ENCODE data around the gene CLASRP. TPM values are rescaled to one million over a fixed set of nuclear protein-coding genes. Genes with fewer than 3 reads are reported as not detected.
A peak's percentile ranks its signal among the peaks of the same experiment; 100 is the strongest.

The CLASRP gene
- polyA plus RNA-seq, 2 donors, result 42.6 to 132 TPM

GRCh38 chr19:45057444-45057843 is 18.6 kb downstream of the CLASRP start:
- no peaks in the 10 kb centered on the region for H3K27me3 ChIP-seq (ENCODE audit: control insufficient read depth in 1 of 2, insufficient read depth in 2 of 2, low read length in 2 of 2)
- no peak overlapping the region for H3K27ac ChIP-seq (ENCODE audit: low read depth in 2 of 2, low read length in 1 of 2)
- peaks cover 31 to 81% of the 10 kb centered on the region in 2 donors for H3K36me3 ChIP-seq (ENCODE audit: control insufficient read depth in 2 of 2, insufficient read depth in 2 of 2, low read length in 1 of 2)
- peaks cover 1 to 3% of the 10 kb centered on the region in 2 donors for H3K4me1 ChIP-seq (ENCODE audit: control insufficient read depth in 2 of 2, insufficient read depth in 2 of 2, low read length in 1 of 2)
- no peak overlapping the region for H3K4me3 ChIP-seq (ENCODE audit: low read depth in 1 of 2, low read length in 2 of 2)
- 84 to 87% methylated on average over 8 to 9 of the region's 9 CpGs for WGBS, 2 donors
- no peaks in the 10 kb centered on the region for H3K9me3 ChIP-seq (ENCODE audit: control insufficient read depth in 2 of 2, insufficient read depth in 1 of 2, low read depth in 1 of 2, low read length in 1 of 2)

GRCh38 chr19:45058622-45059159 is 19.8 kb downstream of the CLASRP start:
- 86 to 87% methylated on average over 14 of the region's 14 CpGs for WGBS, 2 donors
- H3K4me3 ChIP-seq (ENCODE audit: low read depth in 1 of 2, low read length in 2 of 2), result no peak overlapping the region
- no peaks in the 10 kb centered on the region for H3K27me3 ChIP-seq (ENCODE audit: control insufficient read depth in 1 of 2, insufficient read depth in 2 of 2, low read length in 2 of 2)
- no peaks in the 10 kb centered on the region for H3K9me3 ChIP-seq (ENCODE audit: control insufficient read depth in 2 of 2, insufficient read depth in 1 of 2, low read depth in 1 of 2, low read length in 1 of 2)
- peaks cover 25 to 77% of the 10 kb centered on the region in 2 donors for H3K36me3 ChIP-seq (ENCODE audit: control insufficient read depth in 2 of 2, insufficient read depth in 2 of 2, low read length in 1 of 2)
- no peak overlapping the region for H3K27ac ChIP-seq (ENCODE audit: low read depth in 2 of 2, low read length in 1 of 2)
- peaks cover 0 to 2% of the 10 kb centered on the region in 2 donors for H3K4me1 ChIP-seq (ENCODE audit: control insufficient read depth in 2 of 2, insufficient read depth in 2 of 2, low read length in 1 of 2)

- Histone ChIP-seq H3K36me3 (ENCODE audit: control insufficient read depth in 2 of 2, insufficient read depth in 2 of 2, low read length in 1 of 2) (peaks cover 20 to 80% of the 10 kb centered on the region in 2 donors), H3K27me3 (ENCODE audit: control insufficient read depth in 1 of 2, insufficient read depth in 2 of 2, low read length in 2 of 2) (no peaks in the 10 kb centered on the region), H3K27ac (ENCODE audit: low read depth in 2 of 2, low read length in 1 of 2) (no peak overlapping the region), H3K4me1 (ENCODE audit: control insufficient read depth in 2 of 2, insufficient read depth in 2 of 2, low read length in 1 of 2) (peaks cover 0 to 2% of the 10 kb centered on the region in 2 donors), H3K4me3 (ENCODE audit: low read depth in 1 of 2, low read length in 2 of 2) (no peak overlapping the region), H3K9me3 (ENCODE audit: control insufficient read depth in 2 of 2, insufficient read depth in 1 of 2, low read depth in 1 of 2, low read length in 1 of 2) (no peaks in the 10 kb centered on the region)
- 50 to 54% methylated on average over 16 of the region's 16 CpGs for WGBS, 2 donors
These were observed 20.6 kb downstream of the CLASRP start for GRCh38 chr19:45059258-45059965.

GRCh38 chr19:45061965-45062364 is 23.1 kb downstream of the CLASRP start:
- WGBS, 2 donors, result 94 to 96% methylated on average over 4 of the region's 4 CpGs
- H3K27me3 ChIP-seq (ENCODE audit: control insufficient read depth in 1 of 2, insufficient read depth in 2 of 2, low read length in 2 of 2), result no peaks in the 10 kb centered on the region
- no peak overlapping the region for H3K27ac ChIP-seq (ENCODE audit: low read depth in 2 of 2, low read length in 1 of 2)
- H3K4me1 ChIP-seq (ENCODE audit: control insufficient read depth in 2 of 2, insufficient read depth in 2 of 2, low read length in 1 of 2), result peaks cover 0 to 2% of the 10 kb centered on the region in 2 donors
- no peak overlapping the region for H3K4me3 ChIP-seq (ENCODE audit: low read depth in 1 of 2, low read length in 2 of 2)
- peaks cover 20 to 73% of the 10 kb centered on the region in 2 donors for H3K36me3 ChIP-seq (ENCODE audit: control insufficient read depth in 2 of 2, insufficient read depth in 2 of 2, low read length in 1 of 2)
- no peaks in the 10 kb centered on the region for H3K9me3 ChIP-seq (ENCODE audit: control insufficient read depth in 2 of 2, insufficient read depth in 1 of 2, low read depth in 1 of 2, low read length in 1 of 2)

GRCh38 chr19:45063851-45064801 is 25.3 kb downstream of the CLASRP start:
- 95 to 96% methylated on average over 85 of the region's 85 CpGs for WGBS, 2 donors
- H3K27ac ChIP-seq (ENCODE audit: low read depth in 2 of 2, low read length in 1 of 2), result no peak overlapping the region
- peaks cover 0 to 8% of the 10 kb centered on the region in 2 donors for H3K4me1 ChIP-seq (ENCODE audit: control insufficient read depth in 2 of 2, insufficient read depth in 2 of 2, low read length in 1 of 2)
- H3K4me3 ChIP-seq (ENCODE audit: low read depth in 1 of 2, low read length in 2 of 2), result no peak overlapping the region
- H3K27me3 ChIP-seq (ENCODE audit: control insufficient read depth in 1 of 2, insufficient read depth in 2 of 2, low read length in 2 of 2), result no peaks in the 10 kb centered on the region
- H3K36me3 ChIP-seq (ENCODE audit: control insufficient read depth in 2 of 2, insufficient read depth in 2 of 2, low read length in 1 of 2), result peaks cover 18 to 68% of the 10 kb centered on the region in 2 donors
- H3K9me3 ChIP-seq (ENCODE audit: control insufficient read depth in 2 of 2, insufficient read depth in 1 of 2, low read depth in 1 of 2, low read length in 1 of 2), result no peaks in the 10 kb centered on the region

GRCh38 chr19:45066921-45067661 is 28.2 kb downstream of the CLASRP start:
- no peaks in the 10 kb centered on the region for H3K27me3 ChIP-seq (ENCODE audit: control insufficient read depth in 1 of 2, insufficient read depth in 2 of 2, low read length in 2 of 2)
- no peaks in the 10 kb centered on the region for H3K9me3 ChIP-seq (ENCODE audit: control insufficient read depth in 2 of 2, insufficient read depth in 1 of 2, low read depth in 1 of 2, low read length in 1 of 2)
- 89 to 91% methylated on average over 38 of the region's 38 CpGs for WGBS, 2 donors
- no peak overlapping the region for H3K27ac ChIP-seq (ENCODE audit: low read depth in 2 of 2, low read length in 1 of 2)
- H3K4me3 ChIP-seq (ENCODE audit: low read depth in 1 of 2, low read length in 2 of 2), result no peak overlapping the region
- H3K4me1 ChIP-seq (ENCODE audit: control insufficient read depth in 2 of 2, insufficient read depth in 2 of 2, low read length in 1 of 2), result peaks cover 0 to 31% of the 10 kb centered on the region in 2 donors
- peaks cover 4 to 68% of the 10 kb centered on the region in 2 donors for H3K36me3 ChIP-seq (ENCODE audit: control insufficient read depth in 2 of 2, insufficient read depth in 2 of 2, low read length in 1 of 2)

- H3K27ac ChIP-seq (ENCODE audit: low read depth in 2 of 2, low read length in 1 of 2), result no peak overlapping the region
- H3K36me3 ChIP-seq (ENCODE audit: control insufficient read depth in 2 of 2, insufficient read depth in 2 of 2, low read length in 1 of 2), result peaks cover 4 to 67% of the 10 kb centered on the region in 2 donors
- peaks cover 0 to 35% of the 10 kb centered on the region in 2 donors for H3K4me1 ChIP-seq (ENCODE audit: control insufficient read depth in 2 of 2, insufficient read depth in 2 of 2, low read length in 1 of 2)
These were observed 29.2 kb downstream of the CLASRP start for GRCh38 chr19:45068041-45068440.

GRCh38 chr19:45069056-45069455 is 30.2 kb downstream of the CLASRP start:
- WGBS, 2 donors, result 53 to 54% methylated on average over 13 of the region's 13 CpGs
- Histone ChIP-seq H3K4me3 (ENCODE audit: low read depth in 1 of 2, low read length in 2 of 2) (no peak overlapping the region), H3K4me1 (ENCODE audit: control insufficient read depth in 2 of 2, insufficient read depth in 2 of 2, low read length in 1 of 2) (peaks cover 0 to 35% of the 10 kb centered on the region in 2 donors)

More at GRCh38 chr19:45068041-45068440, 29.2 kb downstream of the CLASRP start:
- WGBS, 2 donors, result 48 to 80% methylated on average over 5 to 10 of the region's 10 CpGs
- no peaks in the 10 kb centered on the region for H3K27me3 ChIP-seq (ENCODE audit: control insufficient read depth in 1 of 2, insufficient read depth in 2 of 2, low read length in 2 of 2)
- no peaks in the 10 kb centered on the region for H3K9me3 ChIP-seq (ENCODE audit: control insufficient read depth in 2 of 2, insufficient read depth in 1 of 2, low read depth in 1 of 2, low read length in 1 of 2)
- H3K4me3 ChIP-seq (ENCODE audit: low read depth in 1 of 2, low read length in 2 of 2), result no peak overlapping the region

GRCh38 chr19:45070214-45070613 is 31.4 kb downstream of the CLASRP start:
- H3K27me3 ChIP-seq (ENCODE audit: control insufficient read depth in 1 of 2, insufficient read depth in 2 of 2, low read length in 2 of 2), result no peaks in the 10 kb centered on the region
- no peak overlapping the region for H3K4me3 ChIP-seq (ENCODE audit: low read depth in 1 of 2, low read length in 2 of 2)
- peak overlapping the region; percentile 76 to 83 for H3K27ac ChIP-seq (ENCODE audit: low read depth in 2 of 2, low read length in 1 of 2)
- H3K4me1 ChIP-seq (ENCODE audit: control insufficient read depth in 2 of 2, insufficient read depth in 2 of 2, low read length in 1 of 2), result peaks cover 0 to 38% of the 10 kb centered on the region in 2 donors
- H3K36me3 ChIP-seq (ENCODE audit: control insufficient read depth in 2 of 2, insufficient read depth in 2 of 2, low read length in 1 of 2), result peaks cover 4 to 53% of the 10 kb centered on the region in 2 donors
- H3K9me3 ChIP-seq (ENCODE audit: control insufficient read depth in 2 of 2, insufficient read depth in 1 of 2, low read depth in 1 of 2, low read length in 1 of 2), result no peaks in the 10 kb centered on the region
- 68 to 78% methylated on average over 6 of the region's 6 CpGs for WGBS, 2 donors

More at GRCh38 chr19:45069056-45069455, 30.2 kb downstream of the CLASRP start:
- Histone ChIP-seq H3K27me3 (ENCODE audit: control insufficient read depth in 1 of 2, insufficient read depth in 2 of 2, low read length in 2 of 2) (no peaks in the 10 kb centered on the region), H3K27ac (ENCODE audit: low read depth in 2 of 2, low read length in 1 of 2) (peak overlapping the region; percentile 60 to 76), H3K9me3 (ENCODE audit: control insufficient read depth in 2 of 2, insufficient read depth in 1 of 2, low read depth in 1 of 2, low read length in 1 of 2) (no peaks in the 10 kb centered on the region), H3K36me3 (ENCODE audit: control insufficient read depth in 2 of 2, insufficient read depth in 2 of 2, low read length in 1 of 2) (peaks cover 4 to 62% of the 10 kb centered on the region in 2 donors)

All from esophagus (tissue), 2 donors.